ENCODE results near the gene MFRP.

The MFRP gene

GRCh38 chr11:119352857-119353260, 6.4 kb upstream of the MFRP start:
- DNase-seq (ENCODE audit: low read depth), result no peak
- no peak for TF ChIP-seq CTCF (conservative IDR thresholded peaks at IDR 0.05; ENCODE audit: low read depth, low read length)
- H3K4me3 ChIP-seq (ENCODE audit: low read depth, low read length), result no peak overlapping the region

DNA sequence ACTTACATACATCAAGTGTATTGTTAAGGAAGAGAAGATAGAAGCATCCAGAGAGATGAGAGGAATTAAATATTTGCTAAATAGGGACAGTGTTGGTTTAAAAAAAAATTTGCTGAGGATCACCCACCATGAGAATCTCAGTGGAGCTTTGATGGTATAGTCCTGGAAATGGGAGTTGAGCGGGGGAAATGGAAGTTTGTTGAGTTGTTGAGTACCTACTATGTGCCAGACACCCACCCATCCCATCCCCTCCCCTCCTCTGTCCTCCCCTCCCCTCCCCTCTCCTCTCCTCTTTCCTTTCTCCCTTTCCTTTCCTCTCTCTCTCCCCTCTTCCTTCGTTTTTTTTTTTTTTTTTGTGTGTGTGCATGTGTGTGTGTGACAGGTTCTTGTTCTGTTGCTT, 4.7 kb upstream of the MFRP start:
- H3K4me3 ChIP-seq (ENCODE audit: low read depth, low read length), result no peak overlapping the region
- TF ChIP-seq CTCF (conservative IDR thresholded peaks at IDR 0.05; ENCODE audit: low read depth, low read length), result no peak
- DNase-seq (ENCODE audit: low read depth), result no peak

DNA sequence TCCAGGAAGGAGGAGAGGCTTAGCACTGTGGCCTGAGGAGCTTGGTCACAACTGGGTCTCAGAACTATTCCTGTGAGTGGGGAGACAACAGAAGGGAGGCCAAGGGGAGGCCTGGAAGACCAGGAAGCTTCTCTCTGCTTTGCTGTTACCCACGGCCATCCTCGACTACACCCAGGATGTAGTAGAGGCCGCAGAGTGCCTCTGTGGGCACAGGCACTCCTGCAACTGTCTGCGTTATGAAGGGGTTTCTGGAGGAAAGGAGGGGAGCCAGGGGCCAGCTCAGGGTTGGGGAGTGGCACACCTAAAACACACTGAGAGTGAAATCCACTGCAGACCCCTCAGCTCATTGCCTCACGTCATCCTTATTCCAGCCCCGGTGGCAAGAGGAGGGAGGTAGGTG, 3.8 kb upstream of the MFRP start:
- no peak for DNase-seq (ENCODE audit: low read depth)
- no peak for TF ChIP-seq CTCF (conservative IDR thresholded peaks at IDR 0.05; ENCODE audit: low read depth, low read length)
- no peak overlapping the region for H3K4me3 ChIP-seq (ENCODE audit: low read depth, low read length)

GRCh38 chr11:119347940-119348605, 1.6 kb upstream of the MFRP start:
- no peak overlapping the region for H3K4me3 ChIP-seq (ENCODE audit: low read depth, low read length)
- no peak for DNase-seq (ENCODE audit: low read depth)
- TF ChIP-seq CTCF (conservative IDR thresholded peaks at IDR 0.05; ENCODE audit: low read depth, low read length), result no peak

DNA sequence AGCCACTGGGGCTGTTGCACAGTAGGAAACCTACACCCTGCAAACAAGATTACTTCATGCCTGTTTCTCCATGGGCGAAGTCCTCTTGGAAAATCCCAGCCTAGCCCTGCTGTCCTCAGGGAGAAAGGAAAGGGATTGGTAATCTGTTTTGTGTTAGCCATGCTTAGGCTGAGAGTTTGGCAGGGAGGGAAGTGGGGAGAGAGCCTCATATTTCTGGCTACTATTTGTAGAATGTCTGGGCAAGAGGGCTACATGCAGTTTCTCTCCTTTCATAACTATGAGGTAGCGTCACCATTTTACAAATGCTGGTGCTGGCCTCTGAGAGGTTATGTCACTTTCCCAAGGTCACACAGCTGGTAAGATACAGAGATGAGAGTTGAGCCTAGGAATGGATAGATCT, 737 bp upstream of the MFRP start:
- no peak overlapping the region for H3K4me3 ChIP-seq (ENCODE audit: low read depth, low read length)
- no peak for DNase-seq (ENCODE audit: low read depth)
- no peak for TF ChIP-seq CTCF (conservative IDR thresholded peaks at IDR 0.05; ENCODE audit: low read depth, low read length)

GRCh38 chr11:119345685-119346084, 820 bp downstream of the MFRP start:
- no peak for DNase-seq (ENCODE audit: low read depth)
- TF ChIP-seq CTCF (conservative IDR thresholded peaks at IDR 0.05; ENCODE audit: low read depth, low read length), result no peak
- no peak overlapping the region for H3K4me3 ChIP-seq (ENCODE audit: low read depth, low read length)

GRCh38 chr11:119344291-119345010, 2.1 kb downstream of the MFRP start:
- no peak overlapping the region for H3K4me3 ChIP-seq (ENCODE audit: low read depth, low read length)
- no peak for DNase-seq (ENCODE audit: low read depth)
- no peak for TF ChIP-seq CTCF (conservative IDR thresholded peaks at IDR 0.05; ENCODE audit: low read depth, low read length)
